ENCODE data around the gene WDR26.

GRCh38 chr1:224459966-224460365, 25.4 kb upstream of the WDR26 start:
- TF ChIP-seq CTCF (IDR thresholded peaks at IDR 0.05) (no peak), POLR2A (IDR thresholded peaks at IDR 0.05) (no peak)

Measured in lower leg skin (tissue), 3 donors.